HL-60 (cell line): Measurements from ENCODE around the gene ROR1.

ENCODE experiments used
- DNase-seq, 2 experiments: peaks; one replicate each; pipeline ENCODE4 v3.0.0-alpha.2; 2010 to 2020; ENCODE audit warnings: low read depth in 1 of 2, low spot score in 1 of 2
- H3K27ac ChIP-seq: fragments of 250-450 bp; sonication (Bioruptor Pico); replicated peaks from 2 replicates; pipeline ENCODE4 v1.5.1; 2020; ENCODE audit warnings: mild to moderate bottlenecking, moderate library complexity
- H3K27me3 ChIP-seq: fragments of 250-450 bp; sonication (Bioruptor Pico); 2 replicates; pipeline ENCODE4 v1.5.1; 2021; ENCODE audit warnings: mild to moderate bottlenecking, moderate library complexity; ENCODE audit not compliant: insufficient read depth, poor library complexity, severe bottlenecking
- H3K4me3 ChIP-seq: replicated peaks from 2 replicates; pipeline ENCODE4 v1.5.1; 2011; ENCODE audit warnings: mild to moderate bottlenecking, control low read depth, low read length; ENCODE audit not compliant: insufficient read depth
- GABPA ChIP-seq: IDR thresholded peaks from 2 replicates; pipeline ENCODE4 v1.6.1; 2012; ENCODE audit warnings: low read depth
- POLR2AphosphoS5 ChIP-seq: IDR thresholded peaks from 2 replicates; pipeline ENCODE4 v1.6.1; 2012; ENCODE audit warnings: low read depth
- REST ChIP-seq: IDR thresholded peaks from 2 replicates; pipeline ENCODE4 v1.6.1; 2012; ENCODE audit warnings: low read depth; ENCODE audit not compliant: insufficient replicate concordance
- SPI1 ChIP-seq: IDR thresholded peaks from 2 replicates; pipeline ENCODE4 v1.6.1; 2012; ENCODE audit warnings: low read depth, mild to moderate bottlenecking, borderline replicate concordance
- TF ChIP-seq, protein P1 (sequence below): IDR thresholded peaks from one replicate; pipeline ENCODE4 v1.5.1; 2011; ENCODE audit warnings: low read length, control low read depth, inconsistent platforms; ENCODE audit not compliant: insufficient read depth

Gene ROR1

DNA sequence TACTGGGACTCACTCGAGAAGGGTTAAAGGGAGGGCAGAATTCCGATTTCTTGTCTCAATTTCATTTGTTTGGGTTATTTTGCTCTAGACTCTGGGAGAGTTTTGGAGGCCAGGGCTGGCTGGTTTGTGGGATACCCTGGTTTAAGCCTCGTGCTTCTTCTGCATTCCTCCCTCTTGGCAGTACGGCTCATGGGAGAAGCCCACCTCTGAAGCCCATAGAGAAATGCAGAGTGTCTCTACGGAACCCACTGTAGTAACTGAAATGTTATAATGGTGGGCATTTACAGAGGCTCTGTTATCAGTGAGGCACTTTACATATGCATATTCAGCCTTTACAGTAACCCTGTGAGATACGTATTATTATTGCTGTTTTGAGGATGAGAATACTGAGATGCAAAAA lies 43.9 kb downstream of the ROR1 start:
- H3K4me3 ChIP-seq: no peak overlapping the region
- TF ChIP-seq REST (no peak), GABPA (no peak), POLR2AphosphoS5 (no peak), SPI1 (no peak)
- TF ChIP-seq, protein P1, sequence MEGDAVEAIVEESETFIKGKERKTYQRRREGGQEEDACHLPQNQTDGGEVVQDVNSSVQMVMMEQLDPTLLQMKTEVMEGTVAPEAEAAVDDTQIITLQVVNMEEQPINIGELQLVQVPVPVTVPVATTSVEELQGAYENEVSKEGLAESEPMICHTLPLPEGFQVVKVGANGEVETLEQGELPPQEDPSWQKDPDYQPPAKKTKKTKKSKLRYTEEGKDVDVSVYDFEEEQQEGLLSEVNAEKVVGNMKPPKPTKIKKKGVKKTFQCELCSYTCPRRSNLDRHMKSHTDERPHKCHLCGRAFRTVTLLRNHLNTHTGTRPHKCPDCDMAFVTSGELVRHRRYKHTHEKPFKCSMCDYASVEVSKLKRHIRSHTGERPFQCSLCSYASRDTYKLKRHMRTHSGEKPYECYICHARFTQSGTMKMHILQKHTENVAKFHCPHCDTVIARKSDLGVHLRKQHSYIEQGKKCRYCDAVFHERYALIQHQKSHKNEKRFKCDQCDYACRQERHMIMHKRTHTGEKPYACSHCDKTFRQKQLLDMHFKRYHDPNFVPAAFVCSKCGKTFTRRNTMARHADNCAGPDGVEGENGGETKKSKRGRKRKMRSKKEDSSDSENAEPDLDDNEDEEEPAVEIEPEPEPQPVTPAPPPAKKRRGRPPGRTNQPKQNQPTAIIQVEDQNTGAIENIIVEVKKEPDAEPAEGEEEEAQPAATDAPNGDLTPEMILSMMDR: no peak
- peaks cover 7% of the 10 kb centered on the region for H3K27me3 ChIP-seq
- DNase-seq: no peak
- no peak overlapping the region for H3K27ac ChIP-seq

DNA sequence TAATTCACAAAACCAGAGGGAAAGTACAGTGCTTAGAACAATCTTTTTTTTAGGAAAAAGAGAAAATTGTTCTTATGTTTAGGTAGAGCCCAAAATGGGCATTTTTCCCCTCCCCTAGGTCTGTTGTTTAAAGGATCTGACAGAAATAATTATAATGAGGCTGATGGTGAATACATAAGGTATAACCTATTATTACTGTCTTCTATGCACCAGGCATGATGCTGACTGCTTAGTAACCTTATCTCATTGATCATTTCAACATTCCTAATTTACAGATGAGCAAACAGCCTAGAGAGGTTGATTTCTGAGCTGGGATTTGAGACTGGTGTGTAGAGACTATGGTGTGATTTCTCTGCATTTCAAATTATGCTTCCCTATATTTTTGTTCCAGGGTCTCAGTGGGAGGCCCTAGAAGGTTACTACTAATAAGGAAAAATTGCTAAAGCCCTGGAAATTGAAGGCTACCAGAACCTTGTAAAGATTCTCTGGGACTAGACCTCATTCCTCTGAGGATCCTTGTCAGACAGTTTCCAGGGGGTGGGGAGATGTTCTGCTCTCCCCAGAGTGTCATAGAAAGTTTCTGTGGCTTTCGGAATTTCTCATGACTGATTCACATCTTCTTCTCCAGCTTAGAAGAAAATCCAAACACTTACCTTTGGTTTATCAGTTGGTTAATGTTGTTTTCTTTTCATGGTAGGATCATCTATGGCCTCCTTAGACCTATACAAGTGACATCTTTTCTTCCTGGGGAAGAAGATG lies 44.9 kb downstream of the ROR1 start:
- Histone ChIP-seq H3K27me3 (peaks cover 7% of the 10 kb centered on the region), H3K27ac (no peak overlapping the region), H3K4me3 (no peak overlapping the region)
- no peak for DNase-seq
- TF ChIP-seq SPI1 (no peak), REST (no peak), GABPA (no peak), POLR2AphosphoS5 (no peak)
- TF ChIP-seq, protein P1: no peak

- H3K4me3 ChIP-seq: no peak overlapping the region
- TF ChIP-seq SPI1 (no peak), GABPA (no peak), POLR2AphosphoS5 (no peak)
- TF ChIP-seq, protein P1: no peak
- peaks cover 7% of the 10 kb centered on the region for H3K27me3 ChIP-seq
- no peak overlapping the region for H3K27ac ChIP-seq
- no peak for DNase-seq
Observed at GRCh38 chr1:63819795-63820194, 46.0 kb downstream of the ROR1 start.
